ENCODE measurements around the gene SPATC1L. TPM values are rescaled to one million over a fixed set of nuclear protein-coding genes. Genes with fewer than 3 reads are reported as not detected.

Gene SPATC1L
- total RNA-seq, 1 experiment from 2014 or later = 36.0 TPM

DNA sequence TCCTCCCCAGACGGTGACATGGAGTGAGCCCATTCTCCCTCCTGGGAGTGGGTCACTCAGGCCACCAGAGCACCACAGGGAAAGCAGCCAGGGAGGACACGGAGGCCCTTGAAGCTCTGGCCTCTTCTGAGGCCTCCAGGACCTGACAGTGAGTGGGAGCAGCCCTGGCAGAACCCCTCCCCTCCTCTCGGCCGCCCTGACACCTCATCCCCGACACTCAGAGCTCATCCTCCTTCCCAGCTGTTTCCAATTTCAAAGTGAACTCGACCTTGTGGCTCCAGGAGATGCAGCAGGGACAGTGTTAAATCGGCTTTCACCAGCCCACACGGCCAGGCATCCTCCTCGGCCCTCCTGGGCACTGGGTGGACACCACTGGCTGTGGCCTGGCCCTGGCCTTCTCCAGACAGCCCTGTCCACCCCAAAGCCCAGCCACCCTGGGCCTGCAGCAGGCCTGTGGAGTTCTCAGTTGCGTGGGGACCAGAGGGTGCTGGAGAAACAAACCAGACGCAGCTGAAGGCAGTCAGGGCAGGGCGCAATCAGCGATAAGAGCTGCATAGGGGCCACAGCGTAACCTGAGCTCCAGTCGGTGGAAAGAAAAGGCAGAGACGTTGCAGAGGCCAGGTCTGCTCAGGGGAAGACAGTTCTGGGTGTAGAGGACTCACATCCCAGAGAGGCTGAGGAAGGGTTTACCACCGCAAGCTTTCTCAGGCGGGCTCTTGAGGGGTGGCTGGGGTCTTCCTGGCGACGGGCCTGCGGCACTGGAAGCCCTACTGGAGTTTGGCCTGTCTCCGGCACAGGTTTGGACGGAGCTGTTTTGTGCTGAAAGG, 55.9 kb downstream of the SPATC1L start:
- no peak overlapping the region for H4K5ac ChIP-seq (ENCODE audit: insufficient read length, low read depth, low read length)
- no peak overlapping the region for H2BK15ac ChIP-seq (ENCODE audit: low read depth, low read length)
- Mint-ChIP-seq H3K27me3 (ENCODE audit: low read depth) (no peaks in the 10 kb centered on the region; the same call in 1 of the 2 replicates), H3K4me3 (no peak overlapping the region), H3K4me1 (peaks cover 0 to 15% of the 10 kb centered on the region in 2 experiments; a peak in 2 of 4 replicates), H3K27ac (peak overlapping the region; percentile 41 to 90 (median 78); a peak in 3 of 7 replicates), H3K9me3 (no peaks in the 10 kb centered on the region; a peak in 1 of 5 replicates), H3K36me3 (ENCODE audit: insufficient read depth in 1 of 3, low read depth in 3 of 3) (peaks cover 5 to 24% (median 12%) of the 10 kb centered on the region in 3 experiments; a peak in 6 of 7 replicates)
- H2BK120ac ChIP-seq (ENCODE audit: low read depth, low read length, poor library complexity, severe bottlenecking) = no peak overlapping the region
- no peak overlapping the region for H3K27ac ChIP-seq (ENCODE audit: insufficient read length, low read depth, low read length)
- H3K4me2 ChIP-seq (ENCODE audit: insufficient read depth, insufficient read length, low read length) = no peak overlapping the region
- DNase-seq = no peak
- no peak overlapping the region for H4K8ac ChIP-seq (replicated peaks; ENCODE audit: insufficient read length, low read depth, low read length)
- no peak overlapping the region for H3K56ac ChIP-seq (ENCODE audit: insufficient read length, low read depth, low read length)
- H3K23me2 ChIP-seq (ENCODE audit: insufficient read length, low read depth, low read length, poor library complexity, severe bottlenecking) = no peaks in the 10 kb centered on the region
- no peak overlapping the region for H2BK5ac ChIP-seq (ENCODE audit: insufficient read length, low read length)
- no peaks in the 10 kb centered on the region for H4K20me1 ChIP-seq (ENCODE audit: control insufficient read depth, insufficient read depth, insufficient read length)
- no peak overlapping the region for H2BK12ac ChIP-seq (ENCODE audit: insufficient read length, low read depth, low read length)
- TF ChIP-seq, protein P1, sequence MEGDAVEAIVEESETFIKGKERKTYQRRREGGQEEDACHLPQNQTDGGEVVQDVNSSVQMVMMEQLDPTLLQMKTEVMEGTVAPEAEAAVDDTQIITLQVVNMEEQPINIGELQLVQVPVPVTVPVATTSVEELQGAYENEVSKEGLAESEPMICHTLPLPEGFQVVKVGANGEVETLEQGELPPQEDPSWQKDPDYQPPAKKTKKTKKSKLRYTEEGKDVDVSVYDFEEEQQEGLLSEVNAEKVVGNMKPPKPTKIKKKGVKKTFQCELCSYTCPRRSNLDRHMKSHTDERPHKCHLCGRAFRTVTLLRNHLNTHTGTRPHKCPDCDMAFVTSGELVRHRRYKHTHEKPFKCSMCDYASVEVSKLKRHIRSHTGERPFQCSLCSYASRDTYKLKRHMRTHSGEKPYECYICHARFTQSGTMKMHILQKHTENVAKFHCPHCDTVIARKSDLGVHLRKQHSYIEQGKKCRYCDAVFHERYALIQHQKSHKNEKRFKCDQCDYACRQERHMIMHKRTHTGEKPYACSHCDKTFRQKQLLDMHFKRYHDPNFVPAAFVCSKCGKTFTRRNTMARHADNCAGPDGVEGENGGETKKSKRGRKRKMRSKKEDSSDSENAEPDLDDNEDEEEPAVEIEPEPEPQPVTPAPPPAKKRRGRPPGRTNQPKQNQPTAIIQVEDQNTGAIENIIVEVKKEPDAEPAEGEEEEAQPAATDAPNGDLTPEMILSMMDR (conservative IDR thresholded peaks at IDR 0.05) = no peak
- H3K4me1 ChIP-seq (ENCODE audit: insufficient read depth, low read length) = no peaks in the 10 kb centered on the region
- no peak overlapping the region for H4K91ac ChIP-seq (ENCODE audit: insufficient read length, low read depth, low read length)
- H3K9me3 ChIP-seq (ENCODE audit: control insufficient read depth, low read depth, low read length) = no peaks in the 10 kb centered on the region
- H3K79me1 ChIP-seq (ENCODE audit: insufficient read depth, low read depth, low read length, poor library complexity, severe bottlenecking) = no peaks in the 10 kb centered on the region
- no peak overlapping the region for H3K18ac ChIP-seq (ENCODE audit: insufficient read length, low read depth, low read length)
- no peak overlapping the region for H3K9ac ChIP-seq (ENCODE audit: extremely low read depth, insufficient read length, low read length)
- H3T11ph ChIP-seq (ENCODE audit: low read length) = no peak overlapping the region
- no peak overlapping the region for H3K23ac ChIP-seq (ENCODE audit: insufficient read length, low read depth, low read length)
- H3K14ac ChIP-seq (ENCODE audit: insufficient read depth, low read length) = no peak overlapping the region
- H3K4ac ChIP-seq (ENCODE audit: low read depth, low read length) = no peak overlapping the region
- no peak overlapping the region for H2AFZ ChIP-seq (ENCODE audit: low read length)
- WGBS (ENCODE audit: extremely low coverage, insufficient read length, low lambda C conversion rate) = no CpG with 5 or more reads among the region's 23 CpGs
- H2AK5ac ChIP-seq (ENCODE audit: insufficient read length, low read length) = no peak overlapping the region
- no peaks in the 10 kb centered on the region for H3K79me2 ChIP-seq (ENCODE audit: insufficient read depth, low read length)
- H3K27me3 ChIP-seq (ENCODE audit: insufficient read depth, low read length) = no peaks in the 10 kb centered on the region
- no peak overlapping the region for H2BK20ac ChIP-seq (ENCODE audit: low read depth, low read length, poor library complexity, severe bottlenecking)

All from H9 (cell line).